Measurements from ENCODE around the gene PCBP4. TPM values are rescaled to one million over a fixed set of nuclear protein-coding genes. Genes with fewer than 3 reads are reported as not detected.

Gene PCBP4
- total and polyA plus RNA-seq, 10 donors = 12.8 to 41.7 (median 20.9) TPM

DNA sequence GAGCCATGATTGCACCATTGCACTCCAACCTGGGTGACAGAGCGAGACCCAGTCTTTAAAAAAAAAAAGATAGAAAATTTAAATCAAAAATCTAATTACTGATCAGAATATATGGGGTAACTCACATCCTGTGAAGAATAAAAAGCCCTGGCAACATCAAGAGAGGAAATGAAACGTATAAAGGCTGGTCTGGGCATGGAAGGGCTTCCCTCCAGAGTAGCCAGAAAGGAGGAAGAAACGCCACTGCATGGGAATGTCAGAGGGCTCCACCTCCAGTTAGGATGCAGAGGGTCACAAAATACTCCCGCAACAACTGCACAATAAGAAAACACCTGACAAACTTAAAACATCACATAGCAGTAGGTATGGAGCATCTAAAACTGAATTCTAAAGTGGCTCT is 59.2 kb downstream of the PCBP4 start:
- Histone ChIP-seq H3K27me3 (replicated peaks in 1 of 7) (peaks cover 0 to 21% (median 0%) of the 10 kb centered on the region in 7 donors), H3K9me3 (peaks cover 0 to 51% (median 16%) of the 10 kb centered on the region in 8 donors), H3K27ac (no peak overlapping the region), H3K4me1 (no peaks in the 10 kb centered on the region), H3K36me3 (no peaks in the 10 kb centered on the region), H3K4me3 (no peak overlapping the region)
- DNase-seq = no peak
- TF ChIP-seq, protein P1, sequence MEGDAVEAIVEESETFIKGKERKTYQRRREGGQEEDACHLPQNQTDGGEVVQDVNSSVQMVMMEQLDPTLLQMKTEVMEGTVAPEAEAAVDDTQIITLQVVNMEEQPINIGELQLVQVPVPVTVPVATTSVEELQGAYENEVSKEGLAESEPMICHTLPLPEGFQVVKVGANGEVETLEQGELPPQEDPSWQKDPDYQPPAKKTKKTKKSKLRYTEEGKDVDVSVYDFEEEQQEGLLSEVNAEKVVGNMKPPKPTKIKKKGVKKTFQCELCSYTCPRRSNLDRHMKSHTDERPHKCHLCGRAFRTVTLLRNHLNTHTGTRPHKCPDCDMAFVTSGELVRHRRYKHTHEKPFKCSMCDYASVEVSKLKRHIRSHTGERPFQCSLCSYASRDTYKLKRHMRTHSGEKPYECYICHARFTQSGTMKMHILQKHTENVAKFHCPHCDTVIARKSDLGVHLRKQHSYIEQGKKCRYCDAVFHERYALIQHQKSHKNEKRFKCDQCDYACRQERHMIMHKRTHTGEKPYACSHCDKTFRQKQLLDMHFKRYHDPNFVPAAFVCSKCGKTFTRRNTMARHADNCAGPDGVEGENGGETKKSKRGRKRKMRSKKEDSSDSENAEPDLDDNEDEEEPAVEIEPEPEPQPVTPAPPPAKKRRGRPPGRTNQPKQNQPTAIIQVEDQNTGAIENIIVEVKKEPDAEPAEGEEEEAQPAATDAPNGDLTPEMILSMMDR (IDR thresholded peaks at IDR 0.05 in 8 of 11, conservative IDR thresholded peaks at IDR 0.05 in 3 of 11) = no peak
- TF ChIP-seq POLR2A (IDR thresholded peaks at IDR 0.05) (no peak), POLR2AphosphoS5 (IDR thresholded peaks at IDR 0.05) (no peak)
- intact Hi-C loops (cut with DNase I; ENCODE audit: low total_unique reads) = no loop called here
- 70 to 81% (median 78%) methylated on average over 4 of the region's 4 CpGs for WGBS, 5 donors

Small RNA genes within 50 kb of the gene (small RNA-seq; reads per million reads assigned to genes)
- gene AC115284.1 = 0 reads per million in 4 donors

Other genes with a start within 250 kb of the PCBP4 start
- not detected for gene IQCF6, start 188.2 kb downstream of the PCBP4 start, total RNA-seq
- not detected for gene IQCF6, start 188.2 kb downstream of the PCBP4 start, polyA plus RNA-seq
- gene IQCF2, start 105.8 kb downstream of the PCBP4 start, total RNA-seq = not detected
- gene IQCF2, start 105.8 kb downstream of the PCBP4 start, polyA plus RNA-seq = not detected
- gene IQCF5, start 91.9 kb downstream of the PCBP4 start, total RNA-seq = not detected
- not detected for gene IQCF5, start 91.9 kb downstream of the PCBP4 start, polyA plus RNA-seq
- not detected for gene IQCF1, start 64.1 kb downstream of the PCBP4 start, total RNA-seq
- not detected for gene IQCF1, start 64.1 kb downstream of the PCBP4 start, polyA plus RNA-seq
- gene RRP9, start 25.6 kb downstream of the PCBP4 start, total RNA-seq = 10 to 100 TPM in 6 of 7 donors, 1 to 10 TPM in 1; 9.5 to 20.6 (median 12.5) TPM
- 10 to 100 TPM; 18.5 to 26.6 (median 21.2) TPM for gene RRP9, start 25.6 kb downstream of the PCBP4 start, polyA plus RNA-seq
- 10 to 100 TPM; 23.1 to 34.2 (median 28.2) TPM for gene PARP3, start 25.1 kb downstream of the PCBP4 start, total RNA-seq
- gene PARP3, start 25.1 kb downstream of the PCBP4 start, polyA plus RNA-seq = 10 to 100 TPM in 2 of 3 donors, 1 to 10 TPM in 1; 8.2 to 18.9 (median 16.5) TPM
- gene GPR62, start 12.1 kb downstream of the PCBP4 start, total RNA-seq = under 1 TPM in 1 of 7 donors, not detected in 6; 0.39 TPM
- gene GPR62, start 12.1 kb downstream of the PCBP4 start, polyA plus RNA-seq = under 1 TPM; 0.04 to 0.06 (median 0.05) TPM
- gene ABHD14B, start 6.6 kb upstream of the PCBP4 start, total RNA-seq = 10 to 100 TPM; 33.8 to 74.9 (median 56.3) TPM
- gene ABHD14B, start 6.6 kb upstream of the PCBP4 start, polyA plus RNA-seq = 10 to 100 TPM; 60.1 to 71.4 (median 66.8) TPM
- 10 to 100 TPM in 4 of 7 donors, 1 to 10 TPM in 3; 8.7 to 23.9 (median 12.3) TPM for gene ABHD14A, start 7.6 kb upstream of the PCBP4 start, total RNA-seq
- 10 to 100 TPM; 18.7 to 26.7 (median 22.1) TPM for gene ABHD14A, start 7.6 kb upstream of the PCBP4 start, polyA plus RNA-seq
- gene ACY1, start 16.1 kb upstream of the PCBP4 start, total RNA-seq = 10 to 100 TPM; 16.7 to 31.1 (median 26.0) TPM
- gene ACY1, start 16.1 kb upstream of the PCBP4 start, polyA plus RNA-seq = 10 to 100 TPM; 28.1 to 29.8 (median 29.2) TPM
- gene RPL29, start 28.4 kb upstream of the PCBP4 start, total RNA-seq = 1,000 to 10,000 TPM in 4 of 7 donors, 100 to 1,000 TPM in 3; 684 to 1,403 (median 1,036) TPM
- 1,000 to 10,000 TPM; 3,003 to 4,302 (median 4,113) TPM for gene RPL29, start 28.4 kb upstream of the PCBP4 start, polyA plus RNA-seq
- 10 to 100 TPM; 31.5 to 68.6 (median 42.6) TPM for gene DUSP7, start 89.1 kb upstream of the PCBP4 start, total RNA-seq
- gene DUSP7, start 89.1 kb upstream of the PCBP4 start, polyA plus RNA-seq = 10 to 100 TPM in 1 of 3 donors, 1 to 10 TPM in 2; 5.4 to 20.1 (median 6.9) TPM
- 1 to 10 TPM; 1.6 to 4.4 (median 2.5) TPM for gene POC1A, start 187.0 kb upstream of the PCBP4 start, total RNA-seq
- 1 to 10 TPM; 2.4 to 3.2 (median 3.2) TPM for gene POC1A, start 187.0 kb upstream of the PCBP4 start, polyA plus RNA-seq
- gene ALAS1, start 230.7 kb upstream of the PCBP4 start, total RNA-seq = 10 to 100 TPM; 25.3 to 40.8 (median 33.8) TPM
- gene ALAS1, start 230.7 kb upstream of the PCBP4 start, polyA plus RNA-seq = 10 to 100 TPM; 13.0 to 25.3 (median 15.4) TPM